Testis (tissue), 3 donors: ENCODE results near the gene CCDC157. TPM values are rescaled to one million over a fixed set of nuclear protein-coding genes. Genes with fewer than 3 reads are reported as not detected.

Source experiments
- DNase-seq: peaks from one replicate; pipeline ENCODE4 v3.0.0-alpha.2; 2019
- H3K27ac ChIP-seq, 2 donors: fragments of 200-600 bp; sonication (generic); one replicate each; pipeline ENCODE4 v1.5.1; 2019
- H3K27me3 ChIP-seq: fragments of 200-600 bp; sonication (generic); one replicate; pipeline ENCODE4 v1.5.1; 2019
- H3K36me3 ChIP-seq: fragments of 200-600 bp; sonication (generic); one replicate; pipeline ENCODE4 v1.5.1; 2017; ENCODE audit warnings: low read depth; ENCODE audit errors: missing control alignments
- H3K4me1 ChIP-seq: fragments of 200-600 bp; sonication (generic); one replicate; pipeline ENCODE4 v1.5.1; 2019
- H3K4me3 ChIP-seq, 2 donors: fragments of 200-600 bp; sonication (generic); one replicate each; pipeline ENCODE4 v1.5.1; 2017 to 2019
- H3K9me3 ChIP-seq: fragments of 200-600 bp; sonication (generic); one replicate; pipeline ENCODE4 v1.5.1; 2017
- POLR2A ChIP-seq: fragments of 450-650 bp; IDR thresholded peaks from one replicate; pipeline ENCODE4 v1.6.1; 2017; ENCODE audit warnings: antibody characterized with exemption, mild to moderate bottlenecking, moderate library complexity
- WGBS, 2 donors: methylation state at CpG; one replicate each; pipeline ENCODE4 v1.1.5; 2018; 5-methylcytosine and 5-hydroxymethylcytosine counted together
- intact Hi-C: fragments of 100-400 bp; cut with DNase I; formaldehyde crosslinking; loops from one replicate; pipeline ENCODE4 v1.15.1; 2023; ENCODE audit warnings: low total_unique reads
- polyA plus RNA-seq: library from polyadenylated mRNA; stranded (reverse); fragments of 350-450 nt; fragmentation: Illumina TruSeq; extraction: RNeasy Lipid Tissue Mini Kit (QIAGEN cat#74804); gene quantifications from one replicate; pipeline ENCODE4 v1.2.3, GENCODE V29; 2014; ENCODE audit warnings: low read depth, low replicate concordance; ENCODE audit not compliant: insufficient read depth
- total RNA-seq, 2 donors: library from RNA; depleted of rRNA; stranded (reverse); fragments of >200 nt; gene quantifications; one replicate each; pipeline ENCODE4 v1.2.3, GENCODE V29; 2016
- TF ChIP-seq, protein P1 (sequence below), 3 experiments: fragments of 450-650 bp in 2 of 3; fragments of 200-600 bp in 1 of 3; sonication (generic) in 1 of 3; IDR thresholded peaks; one replicate each; pipeline ENCODE4 v1.5.1; 2016 to 2019; ENCODE audit warnings: antibody characterized with exemption in 3 of 3, mild to moderate bottlenecking in 2 of 3, moderate library complexity in 1 of 3

The CCDC157 gene
- total and polyA plus RNA-seq, 3 donors from 2014 or later = 69.2 to 81.9 (median 70.1) TPM

GRCh38 chr22:30314915-30315314 is 41.9 kb upstream of the CCDC157 start:
- TF ChIP-seq POLR2A = no peak
- TF ChIP-seq, protein P1, sequence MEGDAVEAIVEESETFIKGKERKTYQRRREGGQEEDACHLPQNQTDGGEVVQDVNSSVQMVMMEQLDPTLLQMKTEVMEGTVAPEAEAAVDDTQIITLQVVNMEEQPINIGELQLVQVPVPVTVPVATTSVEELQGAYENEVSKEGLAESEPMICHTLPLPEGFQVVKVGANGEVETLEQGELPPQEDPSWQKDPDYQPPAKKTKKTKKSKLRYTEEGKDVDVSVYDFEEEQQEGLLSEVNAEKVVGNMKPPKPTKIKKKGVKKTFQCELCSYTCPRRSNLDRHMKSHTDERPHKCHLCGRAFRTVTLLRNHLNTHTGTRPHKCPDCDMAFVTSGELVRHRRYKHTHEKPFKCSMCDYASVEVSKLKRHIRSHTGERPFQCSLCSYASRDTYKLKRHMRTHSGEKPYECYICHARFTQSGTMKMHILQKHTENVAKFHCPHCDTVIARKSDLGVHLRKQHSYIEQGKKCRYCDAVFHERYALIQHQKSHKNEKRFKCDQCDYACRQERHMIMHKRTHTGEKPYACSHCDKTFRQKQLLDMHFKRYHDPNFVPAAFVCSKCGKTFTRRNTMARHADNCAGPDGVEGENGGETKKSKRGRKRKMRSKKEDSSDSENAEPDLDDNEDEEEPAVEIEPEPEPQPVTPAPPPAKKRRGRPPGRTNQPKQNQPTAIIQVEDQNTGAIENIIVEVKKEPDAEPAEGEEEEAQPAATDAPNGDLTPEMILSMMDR (IDR thresholded peaks at IDR 0.05) = no peak

GRCh38 chr22:30315962-30316576 is 40.7 kb upstream of the CCDC157 start:
- 89 to 94% methylated on average over 2 of the region's 2 CpGs for WGBS, 2 donors
- Histone ChIP-seq H3K27ac (no peak overlapping the region), H3K4me3 (no peak overlapping the region), H3K36me3 (no peaks in the 10 kb centered on the region), H3K27me3 (no peaks in the 10 kb centered on the region), H3K9me3 (no peaks in the 10 kb centered on the region), H3K4me1 (peaks cover 62% of the 10 kb centered on the region)
- intact Hi-C loops = no loop called here
- no peak for DNase-seq
- no peak for TF ChIP-seq POLR2A
- TF ChIP-seq, protein P1 (IDR thresholded peaks at IDR 0.05) = no peak

More at GRCh38 chr22:30314915-30315314, 41.9 kb upstream of the CCDC157 start:
- WGBS, 2 donors = 84 to 92% methylated on average over 8 of the region's 8 CpGs
- Histone ChIP-seq H3K27ac (no peak overlapping the region), H3K27me3 (no peaks in the 10 kb centered on the region), H3K36me3 (no peaks in the 10 kb centered on the region), H3K4me1 (peaks cover 67% of the 10 kb centered on the region), H3K4me3 (no peak overlapping the region), H3K9me3 (no peaks in the 10 kb centered on the region)
- intact Hi-C loops = no loop called here
- no peak for DNase-seq

- intact Hi-C loops = no loop called here
- TF ChIP-seq, protein P1 (IDR thresholded peaks at IDR 0.05) = no peak
- no peak for TF ChIP-seq POLR2A
- Histone ChIP-seq H3K4me3 (no peak overlapping the region), H3K9me3 (no peaks in the 10 kb centered on the region), H3K36me3 (no peaks in the 10 kb centered on the region), H3K4me1 (peaks cover 55% of the 10 kb centered on the region), H3K27me3 (no peaks in the 10 kb centered on the region), H3K27ac (peak overlapping the region in 1 of 2 donors; percentile 66)
- WGBS, 2 donors = 100% methylated on average over 1 of the region's 1 CpG
- DNase-seq = no peak
These were observed 39.0 kb upstream of the CCDC157 start for GRCh38 chr22:30317778-30318177.

GRCh38 chr22:30318799-30319419 is 37.9 kb upstream of the CCDC157 start:
- Histone ChIP-seq H3K9me3 (no peaks in the 10 kb centered on the region), H3K4me3 (no peak overlapping the region), H3K4me1 (peaks cover 56% of the 10 kb centered on the region), H3K27me3 (no peaks in the 10 kb centered on the region), H3K36me3 (no peaks in the 10 kb centered on the region), H3K27ac (peak overlapping the region in 1 of 2 donors; percentile 66)
- TF ChIP-seq, protein P1 (IDR thresholded peaks at IDR 0.05) = no peak
- TF ChIP-seq POLR2A = no peak
- 87 to 88% methylated on average over 7 of the region's 7 CpGs for WGBS, 2 donors
- DNase-seq = no peak
- intact Hi-C loops = no loop called here
